NCI-H2171 treated with DMSO at 0.1 percent for 48 hours (cell line): ENCODE data around the gene FNBP1.

Experiments
- DNase-seq: peaks from one replicate; lab custom pipeline; 2025; lab: John Stamatoyannopoulos, UW

The FNBP1 gene

GRCh38 chr9:129889941-129890717 is 152.9 kb downstream of the FNBP1 start:
- DNase-seq: no peak

- no peak for DNase-seq
These were observed 153.7 kb downstream of the FNBP1 start for GRCh38 chr9:129889122-129889940.

GRCh38 chr9:129888293-129889121 is 154.5 kb downstream of the FNBP1 start:
- no peak for DNase-seq

GRCh38 chr9:129887334-129888292 is 155.4 kb downstream of the FNBP1 start:
- no peak for DNase-seq

- no peak for DNase-seq
These were observed 156.5 kb downstream of the FNBP1 start for GRCh38 chr9:129886226-129887174.

GRCh38 chr9:129885670-129886106 is 157.3 kb downstream of the FNBP1 start:
- peak; percentile 75 for DNase-seq

GRCh38 chr9:129885018-129885669 is 157.8 kb downstream of the FNBP1 start:
- DNase-seq: peak; percentile 34

GRCh38 chr9:129884220-129885017 is 158.6 kb downstream of the FNBP1 start:
- DNase-seq: peak; percentile 76

- no peak for DNase-seq
These were observed 161.3 kb downstream of the FNBP1 start for GRCh38 chr9:129881547-129882324.

GRCh38 chr9:129880654-129881546 is 162.1 kb downstream of the FNBP1 start:
- peak; percentile 13 for DNase-seq

GRCh38 chr9:129879991-129880653 is 162.9 kb downstream of the FNBP1 start:
- no peak for DNase-seq

- DNase-seq: no peak
These were observed 163.8 kb downstream of the FNBP1 start for GRCh38 chr9:129879103-129879699.

GRCh38 chr9:129878291-129878690 is 164.7 kb downstream of the FNBP1 start:
- DNase-seq: no peak

GRCh38 chr9:129876815-129877214 is 166.2 kb downstream of the FNBP1 start:
- DNase-seq: no peak

- peak; percentile 38 for DNase-seq
These were observed 167.1 kb downstream of the FNBP1 start for GRCh38 chr9:129875687-129876395.
